ENCODE results near the gene DMD.

Gene DMD

DNA sequence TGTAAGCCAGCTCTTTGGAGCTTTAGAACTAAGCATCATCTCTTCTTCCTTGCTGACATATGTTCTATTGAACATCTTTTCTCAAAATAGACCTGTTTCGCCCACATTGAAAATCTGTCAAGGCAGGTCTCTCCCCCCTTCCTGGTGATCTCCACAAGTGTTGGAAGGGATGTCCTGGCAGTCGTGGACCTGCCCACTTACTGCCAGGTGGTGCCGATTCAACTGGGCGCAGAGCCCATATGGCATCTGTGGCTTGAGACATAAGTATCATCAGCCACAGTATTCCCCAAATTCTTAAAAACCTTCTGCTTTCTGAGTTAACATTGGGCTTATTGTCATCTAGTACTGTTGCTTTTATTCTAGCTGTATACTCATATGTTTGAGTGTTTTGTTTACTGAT is 1170.2 kb downstream of the DMD start:
- Histone ChIP-seq H3K9me3 (ENCODE audit: control insufficient read depth, low read length) (no peaks in the 10 kb centered on the region), H3K9ac (ENCODE audit: low read length) (no peak overlapping the region), H3K4me3 (ENCODE audit: low read length) (no peak overlapping the region), H3K36me3 (ENCODE audit: control insufficient read depth, insufficient read depth, low read length) (no peaks in the 10 kb centered on the region), H3K27me3 (ENCODE audit: control insufficient read depth, insufficient read depth, low read length) (no peaks in the 10 kb centered on the region), H3K4me1 (ENCODE audit: control insufficient read depth, insufficient read depth, low read length) (no peaks in the 10 kb centered on the region)

DNA sequence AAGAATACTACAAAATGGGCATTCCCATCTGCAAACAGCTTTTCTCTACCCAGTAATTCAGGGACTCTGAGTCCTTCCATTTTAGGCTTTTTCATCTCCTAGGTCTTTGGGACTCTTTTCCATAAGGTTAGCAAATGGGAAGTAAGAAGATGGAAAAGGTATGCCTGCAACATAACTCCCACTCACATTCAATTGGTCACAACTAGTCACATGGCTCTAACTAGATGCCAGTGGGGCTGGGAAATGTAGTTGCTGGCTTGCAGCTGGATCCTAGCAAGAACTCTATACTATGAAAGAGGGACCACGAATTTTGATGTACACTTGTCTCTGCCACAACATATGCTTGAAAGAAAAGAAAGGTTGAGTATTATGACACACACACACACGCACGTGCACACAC is 1184.6 kb downstream of the DMD start:
- no peaks in the 10 kb centered on the region for H3K4me1 ChIP-seq (ENCODE audit: control insufficient read depth, insufficient read depth, low read length)
- no peaks in the 10 kb centered on the region for H3K27me3 ChIP-seq (ENCODE audit: control insufficient read depth, insufficient read depth, low read length)
- no peaks in the 10 kb centered on the region for H3K36me3 ChIP-seq (ENCODE audit: control insufficient read depth, insufficient read depth, low read length)
- no peaks in the 10 kb centered on the region for H3K9me3 ChIP-seq (ENCODE audit: control insufficient read depth, low read length)
- no peak overlapping the region for H3K4me3 ChIP-seq (ENCODE audit: low read length)
- no peak overlapping the region for H3K9ac ChIP-seq (ENCODE audit: low read length)

DNA sequence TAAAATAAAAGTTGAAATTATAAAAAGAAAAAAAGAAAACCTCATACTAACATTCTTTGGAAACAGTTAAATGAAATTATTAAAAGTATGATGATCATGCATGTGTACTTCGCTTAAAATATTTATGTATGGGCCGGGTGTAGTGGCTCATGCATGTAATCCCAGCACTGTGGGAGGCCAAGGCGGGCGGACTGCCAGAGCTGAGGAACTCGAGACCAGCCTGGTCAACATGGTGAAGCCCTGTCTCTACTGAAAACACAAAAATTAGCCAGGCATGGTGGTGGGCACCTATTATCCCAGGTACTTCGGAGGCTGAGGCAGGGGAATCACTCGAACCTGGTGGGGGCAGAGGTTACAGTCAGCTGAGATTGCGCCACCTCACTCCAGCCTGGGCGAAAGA is 1187.3 kb downstream of the DMD start:
- Histone ChIP-seq H3K27me3 (ENCODE audit: control insufficient read depth, insufficient read depth, low read length) (no peaks in the 10 kb centered on the region), H3K9me3 (ENCODE audit: control insufficient read depth, low read length) (no peaks in the 10 kb centered on the region), H3K4me1 (ENCODE audit: control insufficient read depth, insufficient read depth, low read length) (no peaks in the 10 kb centered on the region), H3K4me3 (ENCODE audit: low read length) (no peak overlapping the region), H3K9ac (ENCODE audit: low read length) (no peak overlapping the region), H3K36me3 (ENCODE audit: control insufficient read depth, insufficient read depth, low read length) (no peaks in the 10 kb centered on the region)

DNA sequence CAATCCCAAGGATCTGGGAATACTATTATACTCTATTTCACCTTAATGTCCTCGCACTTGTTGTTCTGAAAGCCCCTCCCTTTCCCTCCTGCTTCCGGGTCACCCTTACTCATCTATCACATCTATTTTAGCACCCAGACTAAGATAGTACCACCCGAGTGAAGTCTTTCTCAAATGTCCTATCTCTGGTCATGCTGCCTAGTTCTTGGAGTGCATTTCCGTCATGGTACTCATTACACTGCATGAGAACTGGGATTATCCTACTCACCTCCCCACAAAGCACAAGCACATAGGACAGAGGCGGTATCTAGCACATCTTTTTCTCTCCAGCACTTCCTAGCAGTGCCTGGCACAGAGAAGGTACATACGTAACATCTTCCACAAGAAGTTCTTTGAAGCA is 1195.2 kb downstream of the DMD start:
- Histone ChIP-seq H3K4me3 (ENCODE audit: low read length) (no peak overlapping the region), H3K4me1 (ENCODE audit: control insufficient read depth, insufficient read depth, low read length) (no peaks in the 10 kb centered on the region), H3K9me3 (ENCODE audit: control insufficient read depth, low read length) (no peaks in the 10 kb centered on the region), H3K27me3 (ENCODE audit: control insufficient read depth, insufficient read depth, low read length) (no peaks in the 10 kb centered on the region), H3K9ac (ENCODE audit: low read length) (no peak overlapping the region), H3K36me3 (ENCODE audit: control insufficient read depth, insufficient read depth, low read length) (no peaks in the 10 kb centered on the region)

DNA sequence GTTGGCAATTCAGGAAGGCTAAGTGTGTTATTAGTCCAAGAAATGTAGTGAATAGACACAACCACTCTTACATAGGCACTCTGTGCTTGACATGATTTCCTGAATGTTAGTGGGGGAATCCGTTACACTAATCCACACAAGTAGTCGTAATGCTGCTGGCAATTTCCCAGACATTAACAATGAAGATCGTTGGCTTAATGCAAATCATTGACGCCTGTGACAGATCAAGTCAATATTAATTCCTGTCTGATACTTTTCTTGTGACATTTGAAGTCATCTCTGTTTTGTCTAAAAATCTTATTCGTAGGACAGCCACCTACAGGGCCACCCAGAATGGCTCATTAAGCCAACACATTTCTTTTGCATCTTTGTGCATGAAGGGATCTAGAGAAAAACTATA is 1200.4 kb downstream of the DMD start:
- Histone ChIP-seq H3K27me3 (ENCODE audit: control insufficient read depth, insufficient read depth, low read length) (no peaks in the 10 kb centered on the region), H3K36me3 (ENCODE audit: control insufficient read depth, insufficient read depth, low read length) (no peaks in the 10 kb centered on the region), H3K9me3 (ENCODE audit: control insufficient read depth, low read length) (no peaks in the 10 kb centered on the region), H3K4me1 (ENCODE audit: control insufficient read depth, insufficient read depth, low read length) (no peaks in the 10 kb centered on the region), H3K4me3 (ENCODE audit: low read length) (no peak overlapping the region), H3K9ac (ENCODE audit: low read length) (no peak overlapping the region)

DNA sequence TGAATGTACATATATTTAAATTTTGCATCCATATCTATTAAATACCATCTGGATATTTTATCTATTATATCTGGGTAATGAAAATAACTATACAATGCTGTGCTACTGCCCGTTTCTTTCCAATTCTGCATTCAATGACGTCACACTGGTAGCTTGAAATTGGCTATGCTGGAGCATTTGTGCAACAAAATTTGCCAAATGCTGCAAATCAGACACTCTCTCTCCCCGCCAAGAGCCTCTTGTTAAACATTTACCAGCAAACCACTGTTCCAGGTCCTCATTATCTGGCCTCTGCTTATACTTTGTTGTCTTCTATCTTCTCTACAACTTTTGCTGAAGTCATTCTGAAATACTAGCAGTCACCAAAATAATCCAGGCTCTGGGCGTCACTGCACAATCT is 1201.1 kb downstream of the DMD start:
- no peak overlapping the region for H3K9ac ChIP-seq (ENCODE audit: low read length)
- no peaks in the 10 kb centered on the region for H3K27me3 ChIP-seq (ENCODE audit: control insufficient read depth, insufficient read depth, low read length)
- H3K9me3 ChIP-seq (ENCODE audit: control insufficient read depth, low read length) = no peaks in the 10 kb centered on the region
- no peaks in the 10 kb centered on the region for H3K4me1 ChIP-seq (ENCODE audit: control insufficient read depth, insufficient read depth, low read length)
- no peaks in the 10 kb centered on the region for H3K36me3 ChIP-seq (ENCODE audit: control insufficient read depth, insufficient read depth, low read length)
- H3K4me3 ChIP-seq (ENCODE audit: low read length) = no peak overlapping the region

DNA sequence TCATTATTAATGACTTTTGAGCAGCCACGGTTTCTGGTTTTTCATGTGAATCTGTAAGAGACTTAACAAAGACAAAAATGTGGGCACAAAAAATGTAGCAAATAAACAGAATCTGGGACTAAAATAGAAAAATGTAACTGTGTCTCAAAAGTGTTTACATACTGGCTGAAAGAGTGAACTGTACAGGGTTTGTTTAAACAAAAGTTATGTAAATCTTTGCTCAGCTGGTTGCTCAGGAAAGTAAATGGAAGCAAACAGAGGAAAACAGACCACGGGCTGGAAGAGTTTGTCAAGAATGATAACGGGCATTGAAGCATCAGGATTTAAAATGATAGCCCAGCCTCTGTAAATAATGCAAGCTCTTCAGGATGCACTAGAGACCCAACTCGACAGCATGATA is 1217.7 kb downstream of the DMD start:
- H3K9ac ChIP-seq (ENCODE audit: low read length) = no peak overlapping the region
- no peaks in the 10 kb centered on the region for H3K9me3 ChIP-seq (ENCODE audit: control insufficient read depth, low read length)
- no peaks in the 10 kb centered on the region for H3K4me1 ChIP-seq (ENCODE audit: control insufficient read depth, insufficient read depth, low read length)
- no peaks in the 10 kb centered on the region for H3K36me3 ChIP-seq (ENCODE audit: control insufficient read depth, insufficient read depth, low read length)
- H3K4me3 ChIP-seq (ENCODE audit: low read length) = no peak overlapping the region
- no peaks in the 10 kb centered on the region for H3K27me3 ChIP-seq (ENCODE audit: control insufficient read depth, insufficient read depth, low read length)

DNA sequence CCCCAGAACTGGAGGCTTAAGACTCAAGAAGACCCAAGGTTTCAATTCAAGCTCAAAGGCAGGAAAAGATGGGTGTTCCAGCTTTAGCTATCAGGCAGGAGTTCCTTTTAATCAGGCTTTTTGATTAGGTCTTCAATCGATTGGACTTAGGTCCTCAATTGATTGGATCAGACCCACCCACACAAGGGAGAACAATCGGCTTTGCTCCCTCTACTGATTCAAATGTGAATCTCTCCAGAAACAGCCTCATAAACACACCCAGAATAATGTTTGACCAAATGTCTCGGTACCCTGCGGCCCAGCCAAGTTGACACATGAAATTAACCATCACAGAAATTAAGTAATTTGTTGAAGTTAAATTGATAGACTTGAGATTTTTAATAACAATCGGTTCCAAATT is 1222.4 kb downstream of the DMD start:
- Histone ChIP-seq H3K9me3 (ENCODE audit: control insufficient read depth, low read length) (no peaks in the 10 kb centered on the region), H3K4me3 (ENCODE audit: low read length) (no peak overlapping the region), H3K4me1 (ENCODE audit: control insufficient read depth, insufficient read depth, low read length) (no peaks in the 10 kb centered on the region), H3K27me3 (ENCODE audit: control insufficient read depth, insufficient read depth, low read length) (no peaks in the 10 kb centered on the region), H3K9ac (ENCODE audit: low read length) (no peak overlapping the region), H3K36me3 (ENCODE audit: control insufficient read depth, insufficient read depth, low read length) (no peaks in the 10 kb centered on the region)

DNA sequence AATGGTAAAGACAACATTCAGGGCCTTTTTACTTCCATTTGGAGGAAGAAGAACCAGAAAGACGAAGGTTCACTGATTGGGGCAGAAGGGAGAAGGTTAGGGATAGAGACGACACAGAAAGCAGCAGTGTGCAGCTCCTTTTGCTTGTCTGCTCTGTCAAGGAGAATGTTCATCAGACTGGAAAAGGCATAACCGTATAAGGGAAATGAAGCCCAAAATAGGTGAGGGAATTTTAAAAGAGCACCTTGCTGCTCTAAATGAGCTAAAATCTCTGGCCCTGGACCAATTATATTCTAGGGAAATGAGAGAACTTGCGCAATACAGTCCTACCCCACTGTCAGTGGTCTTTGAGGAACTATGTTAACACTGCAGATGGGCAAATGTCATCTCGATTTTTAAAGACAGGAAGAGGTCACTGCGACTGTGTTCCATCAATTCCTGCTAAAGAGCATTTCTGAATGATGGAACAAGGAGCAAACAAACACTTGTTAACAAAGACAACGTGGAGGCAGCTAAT is 1229.7 kb downstream of the DMD start:
- no peaks in the 10 kb centered on the region for H3K4me1 ChIP-seq (ENCODE audit: control insufficient read depth, insufficient read depth, low read length)
- no peak overlapping the region for H3K9ac ChIP-seq (ENCODE audit: low read length)
- no peaks in the 10 kb centered on the region for H3K9me3 ChIP-seq (ENCODE audit: control insufficient read depth, low read length)
- no peaks in the 10 kb centered on the region for H3K36me3 ChIP-seq (ENCODE audit: control insufficient read depth, insufficient read depth, low read length)
- H3K4me3 ChIP-seq (ENCODE audit: low read length) = no peak overlapping the region
- no peaks in the 10 kb centered on the region for H3K27me3 ChIP-seq (ENCODE audit: control insufficient read depth, insufficient read depth, low read length)

DNA sequence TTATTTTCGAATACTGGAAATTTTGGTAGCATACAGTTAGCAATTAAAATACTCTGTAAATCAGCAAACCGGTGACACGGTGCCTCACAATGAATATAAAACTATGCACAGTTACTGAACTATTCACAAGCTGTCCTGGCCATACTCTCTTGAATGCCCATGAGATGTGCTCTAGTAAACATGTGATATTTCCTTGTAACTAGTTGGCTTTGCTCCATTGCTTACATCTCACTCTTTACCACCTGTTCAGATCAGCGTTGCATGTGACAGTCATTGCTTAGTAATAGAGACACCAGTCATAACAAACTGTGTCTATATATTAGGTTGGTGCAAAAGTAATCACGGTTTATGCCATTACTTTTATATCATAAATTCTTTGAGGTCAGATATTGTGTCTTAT is 1241.6 kb downstream of the DMD start:
- no peak overlapping the region for H3K4me3 ChIP-seq (ENCODE audit: low read length)
- H3K9me3 ChIP-seq (ENCODE audit: control insufficient read depth, low read length) = no peaks in the 10 kb centered on the region
- no peaks in the 10 kb centered on the region for H3K27me3 ChIP-seq (ENCODE audit: control insufficient read depth, insufficient read depth, low read length)
- no peaks in the 10 kb centered on the region for H3K36me3 ChIP-seq (ENCODE audit: control insufficient read depth, insufficient read depth, low read length)
- no peaks in the 10 kb centered on the region for H3K4me1 ChIP-seq (ENCODE audit: control insufficient read depth, insufficient read depth, low read length)
- no peak overlapping the region for H3K9ac ChIP-seq (ENCODE audit: low read length)

DNA sequence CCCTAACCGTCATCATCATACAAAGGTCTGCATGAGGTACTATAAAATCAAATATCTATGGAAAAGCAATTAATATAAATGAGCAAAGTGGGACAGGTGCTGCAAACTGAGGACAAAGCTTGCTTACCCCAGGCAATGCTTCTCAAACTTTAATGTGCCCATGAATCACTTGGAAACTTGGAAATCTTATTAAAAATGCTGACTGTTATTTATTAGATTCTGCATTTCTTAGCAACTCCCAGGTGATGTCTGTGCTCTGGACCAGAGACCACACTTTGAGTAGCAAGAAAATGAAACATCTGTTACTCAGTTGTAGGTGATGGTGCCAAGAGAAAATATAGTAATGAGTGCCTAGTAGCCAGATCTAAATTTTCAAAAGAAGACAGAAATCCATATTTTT is 1249.1 kb downstream of the DMD start:
- Histone ChIP-seq H3K9me3 (ENCODE audit: control insufficient read depth, low read length) (no peaks in the 10 kb centered on the region), H3K27me3 (ENCODE audit: control insufficient read depth, insufficient read depth, low read length) (no peaks in the 10 kb centered on the region), H3K4me3 (ENCODE audit: low read length) (no peak overlapping the region), H3K4me1 (ENCODE audit: control insufficient read depth, insufficient read depth, low read length) (no peaks in the 10 kb centered on the region), H3K9ac (ENCODE audit: low read length) (no peak overlapping the region), H3K36me3 (ENCODE audit: control insufficient read depth, insufficient read depth, low read length) (no peaks in the 10 kb centered on the region)

DNA sequence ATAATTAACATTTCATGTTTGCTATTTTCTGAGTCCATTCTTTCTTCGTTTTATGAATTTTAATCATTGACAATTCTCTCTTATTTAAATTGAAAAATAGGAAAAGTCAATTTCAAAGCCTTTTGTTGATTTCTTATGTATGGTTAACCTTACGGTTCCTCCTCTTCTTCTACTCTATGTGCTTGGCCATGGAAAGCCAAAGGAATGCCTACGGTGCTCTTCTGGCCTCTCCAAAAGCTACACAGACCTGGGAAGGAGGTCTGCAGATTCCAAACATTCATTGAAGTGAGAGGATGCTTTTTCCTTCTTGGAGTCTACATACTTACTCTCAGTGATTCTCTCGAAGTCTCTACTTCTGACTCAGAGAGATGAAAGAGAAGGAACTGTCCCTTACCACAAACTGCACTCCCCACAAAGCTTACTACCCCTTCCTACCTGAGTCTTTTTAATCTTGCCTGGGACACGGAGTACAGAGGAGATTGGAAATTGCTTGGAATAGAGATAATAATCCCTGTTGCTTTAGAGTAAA is 1276.4 kb downstream of the DMD start:
- no peaks in the 10 kb centered on the region for H3K36me3 ChIP-seq (ENCODE audit: control insufficient read depth, insufficient read depth, low read length)
- no peak overlapping the region for H3K4me3 ChIP-seq (ENCODE audit: low read length)
- no peaks in the 10 kb centered on the region for H3K9me3 ChIP-seq (ENCODE audit: control insufficient read depth, low read length)
- H3K27me3 ChIP-seq (ENCODE audit: control insufficient read depth, insufficient read depth, low read length) = no peaks in the 10 kb centered on the region
- H3K4me1 ChIP-seq (ENCODE audit: control insufficient read depth, insufficient read depth, low read length) = no peaks in the 10 kb centered on the region
- H3K9ac ChIP-seq (ENCODE audit: low read length) = no peak overlapping the region

DNA sequence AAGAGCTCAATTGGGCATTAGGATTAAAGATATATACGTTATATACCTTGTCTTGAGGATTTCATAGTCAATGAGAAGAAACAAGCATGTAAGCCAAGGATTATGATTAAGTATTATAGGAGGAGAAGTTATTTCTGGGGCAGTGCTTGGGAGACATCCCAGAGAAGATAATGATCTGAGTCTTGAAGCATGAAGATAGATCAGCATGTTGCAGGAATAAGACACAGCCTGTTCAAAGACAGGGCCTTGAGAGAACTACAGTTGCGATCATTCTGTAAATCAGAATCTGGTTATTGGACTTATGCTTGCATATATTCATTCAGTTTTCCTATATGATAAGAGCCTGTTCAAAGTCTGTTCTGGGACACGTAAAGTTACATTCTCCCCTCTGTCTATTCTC is 1277.3 kb downstream of the DMD start:
- H3K36me3 ChIP-seq (ENCODE audit: control insufficient read depth, insufficient read depth, low read length) = no peaks in the 10 kb centered on the region
- no peak overlapping the region for H3K9ac ChIP-seq (ENCODE audit: low read length)
- H3K4me1 ChIP-seq (ENCODE audit: control insufficient read depth, insufficient read depth, low read length) = no peaks in the 10 kb centered on the region
- H3K27me3 ChIP-seq (ENCODE audit: control insufficient read depth, insufficient read depth, low read length) = no peaks in the 10 kb centered on the region
- H3K4me3 ChIP-seq (ENCODE audit: low read length) = no peak overlapping the region
- no peaks in the 10 kb centered on the region for H3K9me3 ChIP-seq (ENCODE audit: control insufficient read depth, low read length)

Data from mucosa of stomach (tissue), 1 donor.